HG03135 (cell line): Measurements from ENCODE around the gene PBOV1.

Experiments used
- ATAC-seq: cut with Tn5 transposase; IDR thresholded peaks from one replicate; pipeline ENCODE4 v1.9.1; 2021; ENCODE audit warnings: mild to moderate bottlenecking, moderate library complexity; ENCODE audit not compliant: unreplicated experiment

Gene PBOV1

GRCh38 chr6:138218449-138218848, at the start of gene PBOV1:
Gene PBOV1 (minus strand): TSS chr6:138218491. CDS start chr6:138218395, 96 bp downstream.
- ATAC-seq, result no peak

GRCh38 chr6:138266095-138266494, 47.8 kb upstream of the PBOV1 start:
- no peak for ATAC-seq

- no peak for ATAC-seq
These were observed 46.1 kb upstream of the PBOV1 start for GRCh38 chr6:138264372-138264880.

- ATAC-seq, result no peak
These were observed 45.7 kb upstream of the PBOV1 start for GRCh38 chr6:138263963-138264362.

- no peak for ATAC-seq
These were observed 43.0 kb upstream of the PBOV1 start for GRCh38 chr6:138261116-138261780.

GRCh38 chr6:138258991-138259390, 40.7 kb upstream of the PBOV1 start:
- no peak for ATAC-seq

GRCh38 chr6:138258197-138258596, 39.9 kb upstream of the PBOV1 start:
- ATAC-seq, result no peak

GRCh38 chr6:138257638-138258040, 39.3 kb upstream of the PBOV1 start:
- no peak for ATAC-seq

GRCh38 chr6:138255443-138255842, 37.2 kb upstream of the PBOV1 start:
- ATAC-seq, result no peak

- ATAC-seq, result no peak
These were observed 35.4 kb upstream of the PBOV1 start for GRCh38 chr6:138253731-138254130.

GRCh38 chr6:138250513-138251247, 32.4 kb upstream of the PBOV1 start:
- ATAC-seq, result no peak

- no peak for ATAC-seq
These were observed 31.8 kb upstream of the PBOV1 start for GRCh38 chr6:138250053-138250452.

GRCh38 chr6:138248878-138249277, 30.6 kb upstream of the PBOV1 start:
- no peak for ATAC-seq

- ATAC-seq, result no peak
These were observed 29.7 kb upstream of the PBOV1 start for GRCh38 chr6:138248011-138248410.

- no peak for ATAC-seq
These were observed 28.6 kb upstream of the PBOV1 start for GRCh38 chr6:138246650-138247440.

- ATAC-seq, result no peak
These were observed 27.5 kb upstream of the PBOV1 start for GRCh38 chr6:138245751-138246150.

- no peak for ATAC-seq
These were observed 24.8 kb upstream of the PBOV1 start for GRCh38 chr6:138242987-138243592.

GRCh38 chr6:138241934-138242333, 23.6 kb upstream of the PBOV1 start:
- no peak for ATAC-seq

GRCh38 chr6:138241381-138241780, 23.1 kb upstream of the PBOV1 start:
- no peak for ATAC-seq

- no peak for ATAC-seq
These were observed 22.4 kb upstream of the PBOV1 start for GRCh38 chr6:138240476-138241245.
